Cardiac fibroblast (primary cell): ENCODE results near the gene GPR31.
A peak's percentile ranks its signal among the peaks of the same experiment; 100 is the strongest.
"Not testable (repeated sequence)": the region's sequence is repeated elsewhere in the genome, so short reads cannot be mapped to it uniquely, and the experiment has no call there.

Experiments used
- DNase-seq, 2 donors: peaks; one replicate each; pipeline versions ENCODE4 v3.0.0 to v3.0.0-alpha.2; 2010; ENCODE audit warnings: low read depth in 2 of 2
- H3K4me3 ChIP-seq, 2 donors: replicated peaks in 1 of 2; 1 replicate in 1 of 2; 2 replicates in 1 of 2; pipeline ENCODE4 v1.5.1; 2011; ENCODE audit warnings: low read depth in 2 of 2, low read length in 2 of 2, mild to moderate bottlenecking in 2 of 2, moderate library complexity in 1 of 2
- TF ChIP-seq, protein P1 (sequence below): IDR thresholded peaks from one replicate; pipeline ENCODE4 v1.5.1; 2011; ENCODE audit warnings: low read depth, mild to moderate bottlenecking, low read length, inconsistent platforms

Gene GPR31, protein sequence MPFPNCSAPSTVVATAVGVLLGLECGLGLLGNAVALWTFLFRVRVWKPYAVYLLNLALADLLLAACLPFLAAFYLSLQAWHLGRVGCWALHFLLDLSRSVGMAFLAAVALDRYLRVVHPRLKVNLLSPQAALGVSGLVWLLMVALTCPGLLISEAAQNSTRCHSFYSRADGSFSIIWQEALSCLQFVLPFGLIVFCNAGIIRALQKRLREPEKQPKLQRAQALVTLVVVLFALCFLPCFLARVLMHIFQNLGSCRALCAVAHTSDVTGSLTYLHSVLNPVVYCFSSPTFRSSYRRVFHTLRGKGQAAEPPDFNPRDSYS

DNA sequence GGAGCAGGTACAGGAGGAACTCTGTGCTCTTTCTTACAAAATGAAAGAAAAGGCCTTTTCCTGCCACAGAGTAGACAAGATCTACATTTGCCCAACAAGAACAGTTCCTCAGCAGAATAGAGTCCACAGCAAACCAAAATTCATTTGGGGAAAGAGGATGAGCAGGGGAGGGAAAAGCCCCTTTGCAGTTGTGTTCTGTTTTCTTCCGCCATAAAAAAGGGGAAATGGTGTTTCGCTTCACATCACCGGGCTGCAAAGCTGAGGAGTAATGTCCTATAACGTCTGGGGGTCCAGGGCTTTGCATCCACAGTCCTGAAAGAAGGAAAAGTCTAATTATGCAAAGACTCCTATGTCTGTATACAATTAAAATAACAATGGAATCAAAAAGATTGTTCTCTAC lies at the start of gene GPR31:
GPR31 (minus strand) TSS at position 118 of the 400 bp plus-strand sequence. CDS start 149 bp downstream, outside the sequence.
- TF ChIP-seq, protein P1, sequence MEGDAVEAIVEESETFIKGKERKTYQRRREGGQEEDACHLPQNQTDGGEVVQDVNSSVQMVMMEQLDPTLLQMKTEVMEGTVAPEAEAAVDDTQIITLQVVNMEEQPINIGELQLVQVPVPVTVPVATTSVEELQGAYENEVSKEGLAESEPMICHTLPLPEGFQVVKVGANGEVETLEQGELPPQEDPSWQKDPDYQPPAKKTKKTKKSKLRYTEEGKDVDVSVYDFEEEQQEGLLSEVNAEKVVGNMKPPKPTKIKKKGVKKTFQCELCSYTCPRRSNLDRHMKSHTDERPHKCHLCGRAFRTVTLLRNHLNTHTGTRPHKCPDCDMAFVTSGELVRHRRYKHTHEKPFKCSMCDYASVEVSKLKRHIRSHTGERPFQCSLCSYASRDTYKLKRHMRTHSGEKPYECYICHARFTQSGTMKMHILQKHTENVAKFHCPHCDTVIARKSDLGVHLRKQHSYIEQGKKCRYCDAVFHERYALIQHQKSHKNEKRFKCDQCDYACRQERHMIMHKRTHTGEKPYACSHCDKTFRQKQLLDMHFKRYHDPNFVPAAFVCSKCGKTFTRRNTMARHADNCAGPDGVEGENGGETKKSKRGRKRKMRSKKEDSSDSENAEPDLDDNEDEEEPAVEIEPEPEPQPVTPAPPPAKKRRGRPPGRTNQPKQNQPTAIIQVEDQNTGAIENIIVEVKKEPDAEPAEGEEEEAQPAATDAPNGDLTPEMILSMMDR: no peak
- no peak within 1 kb of the TSS for H3K4me3 ChIP-seq

DNA sequence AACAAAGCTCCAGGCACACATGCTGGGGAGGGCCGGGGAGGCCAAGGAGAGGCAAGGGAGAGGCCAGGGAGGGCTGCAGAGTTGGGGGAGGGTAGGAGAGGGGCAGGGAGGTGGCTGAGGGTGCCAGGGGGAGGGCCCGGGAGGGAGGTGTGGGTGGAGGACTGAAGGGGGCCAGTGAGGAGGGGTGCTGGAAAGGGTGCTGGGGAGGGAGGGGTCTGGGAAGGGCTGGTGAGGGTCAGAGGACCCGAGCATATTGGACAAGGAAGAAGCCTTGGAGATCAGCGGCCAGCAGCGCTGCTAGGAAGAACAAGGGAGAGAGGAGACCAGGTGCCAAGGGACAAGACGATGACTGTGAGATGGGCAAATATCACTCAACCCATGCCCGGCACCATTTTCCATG lies 49.7 kb upstream of the GPR31 start:
- H3K4me3 ChIP-seq: no peak overlapping the region
- no peak for DNase-seq
- TF ChIP-seq, protein P1: no peak

More for the DNA sequence above, at the start of gene GPR31:
- no peak for DNase-seq

DNA sequence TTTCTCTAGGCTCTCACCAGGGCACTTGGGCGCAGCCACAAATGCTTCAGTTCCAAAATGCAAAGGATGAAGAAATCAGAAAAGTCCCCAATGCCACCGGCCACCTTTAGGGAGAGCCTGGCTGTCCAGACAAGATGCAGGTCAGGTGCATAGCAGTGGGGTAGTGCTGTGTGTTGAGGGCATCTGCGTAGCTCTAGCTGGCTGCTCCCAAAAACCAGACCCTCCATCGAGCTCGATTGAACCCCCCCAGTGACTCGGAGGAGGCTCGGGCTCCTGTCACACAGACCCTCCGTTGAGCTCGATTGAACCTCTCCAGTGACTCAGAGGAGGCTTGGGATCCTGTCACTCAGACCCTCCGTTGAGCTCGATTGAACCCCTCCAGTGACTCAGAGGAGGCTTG lies 47.5 kb upstream of the GPR31 start:
- not testable (repeated sequence) for H3K4me3 ChIP-seq, DNase-seq

DNA sequence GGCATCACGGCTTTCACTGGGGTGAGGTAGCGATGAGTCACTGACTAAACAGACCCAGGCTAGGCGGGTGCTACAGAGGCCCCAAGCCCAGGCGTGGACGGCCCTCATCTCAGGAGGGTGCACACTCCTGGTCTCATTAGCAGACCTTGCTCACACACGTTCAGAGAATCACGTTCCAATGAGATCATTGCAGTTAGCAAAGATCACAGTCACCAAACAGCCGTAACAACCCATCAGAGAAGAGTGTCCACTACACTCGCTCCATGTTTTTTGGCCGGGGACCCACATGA lies 46.2 kb upstream of the GPR31 start:
- DNase-seq: peak in 1 of 2 donors; percentile 11
- H3K4me3 ChIP-seq: not testable (repeated sequence)

DNA sequence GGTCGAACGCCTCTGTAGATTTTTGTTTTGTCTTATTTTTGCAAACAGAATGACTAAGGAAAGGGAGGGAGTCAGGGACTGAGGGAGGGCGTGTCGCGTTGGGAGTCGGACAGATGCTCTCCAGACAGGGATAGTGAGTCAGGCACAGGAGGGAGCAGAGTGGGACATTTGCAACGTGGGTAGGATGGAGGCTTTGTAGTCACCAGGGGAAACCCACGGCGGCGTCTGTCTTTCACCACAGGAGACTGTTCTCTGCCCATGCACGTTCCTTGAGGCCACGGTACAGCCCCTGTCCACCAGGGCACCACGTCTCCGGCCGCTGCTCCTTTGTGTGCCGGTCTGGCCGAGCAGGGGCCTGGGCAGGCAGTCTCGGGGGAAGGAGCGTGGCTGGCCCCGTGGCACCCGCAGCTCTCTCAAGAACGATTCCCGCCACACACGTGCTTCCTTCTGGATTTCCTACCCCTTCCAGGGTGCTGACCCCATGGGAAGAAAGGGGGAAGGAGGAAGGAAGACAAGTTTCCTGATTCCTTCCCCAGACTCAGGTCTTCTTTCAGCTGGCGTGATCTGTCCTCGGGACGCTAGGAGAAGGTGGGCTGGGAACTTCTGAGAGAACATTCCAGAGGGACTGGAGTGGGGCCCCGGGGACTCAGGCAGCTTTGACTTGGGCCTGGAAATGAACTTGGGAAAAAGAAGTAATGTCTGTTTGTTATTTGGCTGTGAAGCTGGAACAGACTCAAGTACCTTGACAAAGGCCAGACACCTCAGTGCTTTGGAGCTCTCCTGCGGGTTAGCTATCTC lies 45.7 kb upstream of the GPR31 start:
- DNase-seq, H3K4me3 ChIP-seq: not testable (repeated sequence)

DNA sequence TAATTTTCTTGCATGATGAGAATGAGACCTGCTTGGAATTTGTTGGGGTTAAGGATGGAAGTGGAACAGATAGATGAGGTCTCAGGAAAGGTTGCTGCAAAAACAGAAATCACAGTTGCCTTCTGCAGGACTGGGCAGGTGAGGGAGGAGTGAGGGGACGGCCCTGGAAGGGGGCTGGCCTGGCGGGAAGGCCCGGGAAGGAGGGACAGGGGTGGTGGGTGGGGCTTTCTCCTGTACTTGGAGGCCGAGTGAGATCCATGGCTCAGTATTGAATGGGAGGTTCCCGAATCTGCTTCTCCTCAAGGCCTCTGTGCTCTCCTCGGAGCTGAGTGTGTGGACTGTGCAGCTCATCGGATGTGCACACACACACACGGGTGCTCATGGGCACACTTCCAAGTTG lies 44.8 kb upstream of the GPR31 start:
- not testable (repeated sequence) for DNase-seq, H3K4me3 ChIP-seq

DNA sequence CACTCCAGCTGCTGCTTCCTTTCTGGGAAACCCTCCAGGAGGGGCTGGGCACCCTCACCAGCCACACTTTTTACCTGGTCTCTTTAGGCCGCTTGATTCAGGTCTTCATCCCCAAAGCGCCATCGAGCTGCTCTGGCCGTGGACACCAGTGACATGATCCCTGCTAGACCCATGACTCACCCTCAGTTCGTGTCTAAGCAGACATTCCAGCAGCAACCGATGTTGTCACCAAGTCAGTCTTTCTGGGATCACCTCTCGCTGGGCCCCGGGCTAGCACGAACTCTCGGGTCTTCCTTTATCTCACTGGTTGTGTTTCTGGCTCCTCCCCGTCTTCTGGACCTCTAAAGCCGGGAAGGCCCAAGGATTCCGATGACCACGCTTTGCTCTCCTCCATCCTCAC lies 43.0 kb upstream of the GPR31 start:
- TF ChIP-seq, protein P1: no peak
- H3K4me3 ChIP-seq: no peak overlapping the region
- DNase-seq: no peak

DNA sequence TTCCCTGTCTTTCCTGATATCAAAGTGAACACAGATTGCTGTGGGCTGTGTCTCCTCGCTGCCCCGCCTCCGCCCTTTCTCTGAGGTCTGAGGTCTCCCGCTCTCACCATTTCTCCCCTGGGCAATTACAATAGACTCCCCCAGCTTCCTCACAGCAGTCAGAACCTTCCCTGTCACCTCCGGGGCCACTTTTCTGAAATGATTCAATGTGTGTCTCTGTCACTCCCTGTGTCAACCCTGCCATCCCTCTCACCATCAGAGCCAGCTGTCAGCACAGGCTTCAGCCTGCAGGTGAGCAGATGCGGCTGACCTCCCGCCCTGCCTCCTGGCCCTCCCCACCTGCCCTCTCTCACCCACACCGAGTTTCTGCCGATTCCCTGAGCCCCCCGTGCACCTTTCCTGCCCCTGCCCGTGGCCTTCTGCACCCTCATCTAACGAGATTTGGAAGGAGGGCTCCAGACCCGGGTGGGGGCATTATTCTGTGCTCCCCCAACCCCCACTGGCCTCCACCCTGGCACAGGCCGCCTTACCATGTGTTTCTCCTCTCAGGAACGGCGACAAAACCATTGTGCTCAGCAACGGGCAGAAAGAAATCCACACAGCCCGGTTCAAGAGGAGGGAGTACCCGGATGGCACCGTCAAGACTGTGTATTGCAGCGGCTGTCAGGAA lies 38.3 kb upstream of the GPR31 start:
- H3K4me3 ChIP-seq, DNase-seq: not testable (repeated sequence)

DNA sequence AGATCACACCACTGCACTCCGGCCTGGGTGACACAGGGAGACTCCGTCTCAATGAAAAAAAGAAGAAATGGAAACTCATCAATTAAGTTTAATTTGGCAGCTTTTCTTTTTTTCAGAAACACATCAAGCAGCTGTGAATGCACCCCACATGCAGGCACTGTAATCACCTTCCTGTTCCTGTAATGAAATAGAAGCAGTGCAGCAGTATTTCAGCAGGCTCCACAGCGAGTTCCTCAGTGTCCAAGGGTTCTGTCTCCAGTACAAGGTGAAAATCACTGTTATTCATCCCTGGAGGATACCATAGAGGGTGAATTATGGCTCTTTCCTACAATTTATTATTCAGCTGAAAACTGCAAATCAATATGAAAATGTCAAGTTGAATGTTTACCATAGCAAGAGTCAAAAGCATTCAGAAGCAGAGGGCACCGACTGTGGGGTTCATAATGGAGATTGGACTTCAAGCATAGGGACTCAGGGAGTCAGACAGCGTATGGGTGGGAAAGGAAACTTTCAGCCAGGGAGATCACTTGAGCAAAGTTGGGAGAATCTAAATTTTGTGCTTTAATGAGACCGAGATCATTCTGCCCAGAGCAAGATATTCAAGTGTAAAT lies 35.8 kb upstream of the GPR31 start:
- DNase-seq, H3K4me3 ChIP-seq: not testable (repeated sequence)

DNA sequence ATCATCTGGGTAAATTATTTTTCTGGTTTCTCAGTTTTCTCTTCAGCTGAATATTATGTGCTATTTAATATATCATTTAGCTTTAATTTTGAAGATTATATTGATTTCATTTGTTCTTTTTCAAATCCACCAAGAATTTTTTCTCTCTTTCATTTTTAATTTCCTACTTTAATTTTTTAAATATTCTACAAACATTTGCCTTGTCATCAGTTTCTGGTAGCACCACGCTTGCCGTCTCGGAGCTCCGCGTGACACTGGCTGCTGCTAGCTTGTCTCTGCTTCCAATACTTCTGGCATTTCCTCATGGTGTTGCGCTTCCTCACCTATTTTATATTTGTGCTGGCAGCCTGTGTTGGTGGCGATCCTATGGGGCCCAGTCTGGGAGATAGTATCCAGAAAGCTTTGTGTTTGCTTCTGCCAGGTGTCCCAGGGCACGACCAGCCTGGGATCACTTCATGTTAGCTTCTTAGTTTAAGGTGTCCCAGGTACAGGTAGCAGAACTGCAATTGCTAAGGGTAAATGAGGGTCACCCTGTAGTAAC lies 33.3 kb upstream of the GPR31 start:
- not testable (repeated sequence) for H3K4me3 ChIP-seq, DNase-seq

DNA sequence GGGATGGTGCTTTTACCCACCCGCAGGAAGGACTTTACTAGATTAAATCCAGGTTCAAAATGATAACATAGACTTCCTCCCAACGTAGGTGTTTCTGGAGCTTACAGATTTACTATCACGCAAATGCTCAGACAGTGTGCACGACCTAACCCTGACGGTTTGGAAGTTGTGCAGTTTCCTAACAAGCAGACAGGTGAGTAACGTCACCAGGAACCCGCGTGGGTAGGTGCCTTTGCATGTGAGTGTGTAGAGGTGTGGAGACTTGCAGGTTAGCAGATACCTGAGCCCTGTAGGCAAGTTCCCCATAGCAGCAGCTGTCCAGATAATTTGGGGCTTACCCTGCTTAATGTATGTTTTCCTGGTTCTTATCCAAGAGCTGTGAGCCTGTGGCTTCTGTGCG lies 29.5 kb upstream of the GPR31 start:
- not testable (repeated sequence) for H3K4me3 ChIP-seq, DNase-seq

DNA sequence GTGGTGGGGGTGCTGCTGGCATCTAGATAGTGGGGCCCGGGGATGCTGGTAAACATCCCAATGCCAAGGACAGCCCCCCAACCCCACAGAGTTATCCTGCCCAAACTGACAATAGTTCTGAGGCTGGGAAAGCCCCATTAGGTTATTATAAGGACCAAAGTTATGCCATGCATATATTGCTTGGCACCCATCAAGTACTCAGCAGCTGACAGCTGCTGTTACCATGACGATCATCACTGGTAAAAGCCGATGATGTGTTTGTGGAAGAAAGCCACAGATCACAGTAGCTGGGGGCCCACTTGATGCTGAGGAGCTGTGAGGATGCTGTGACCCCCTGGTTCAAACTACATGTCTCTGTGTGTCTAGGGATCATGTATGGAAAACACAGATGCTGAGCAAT lies 27.3 kb upstream of the GPR31 start:
- not testable (repeated sequence) for H3K4me3 ChIP-seq, DNase-seq
